ENCODE data around the gene PSMD10.

PSMD10 gene

DNA sequence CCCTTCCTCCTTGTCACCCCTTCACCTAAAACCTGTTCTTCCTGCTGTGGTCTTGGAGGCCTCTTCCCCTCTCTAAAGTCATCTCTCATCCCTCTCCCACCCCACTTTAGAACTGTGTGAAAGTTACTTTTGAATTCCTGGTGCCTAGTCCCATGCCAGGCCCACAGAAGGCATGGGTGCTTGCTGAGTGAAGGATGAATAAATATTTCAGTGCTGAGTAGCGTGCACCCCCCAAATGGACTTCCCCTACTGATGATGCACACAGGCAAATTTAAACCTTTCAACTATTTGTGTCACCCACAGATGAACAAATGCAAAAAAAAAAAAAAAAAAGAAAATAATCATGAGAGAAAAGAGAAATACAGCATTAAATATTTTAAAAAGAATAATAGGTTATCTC lies 19.8 kb downstream of the PSMD10 start:
- TF ChIP-seq, protein P1, sequence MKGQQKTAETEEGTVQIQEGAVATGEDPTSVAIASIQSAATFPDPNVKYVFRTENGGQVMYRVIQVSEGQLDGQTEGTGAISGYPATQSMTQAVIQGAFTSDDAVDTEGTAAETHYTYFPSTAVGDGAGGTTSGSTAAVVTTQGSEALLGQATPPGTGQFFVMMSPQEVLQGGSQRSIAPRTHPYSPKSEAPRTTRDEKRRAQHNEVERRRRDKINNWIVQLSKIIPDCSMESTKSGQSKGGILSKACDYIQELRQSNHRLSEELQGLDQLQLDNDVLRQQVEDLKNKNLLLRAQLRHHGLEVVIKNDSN (IDR thresholded peaks at IDR 0.05) = no peak
- TF ChIP-seq TAF1 (IDR thresholded peaks at IDR 0.05; ENCODE audit: low read depth) (no peak), CEBPB (IDR thresholded peaks at IDR 0.05) (no peak), NFIC (IDR thresholded peaks at IDR 0.05) (no peak), FOXM1 (IDR thresholded peaks at IDR 0.05; ENCODE audit: borderline replicate concordance, low read depth) (no peak), TEAD4 (IDR thresholded peaks at IDR 0.05) (no peak), ZBTB7A (IDR thresholded peaks at IDR 0.05; ENCODE audit: low read depth) (no peak), YY1 (IDR thresholded peaks at IDR 0.05; ENCODE audit: low read depth) (no peak)

DNA sequence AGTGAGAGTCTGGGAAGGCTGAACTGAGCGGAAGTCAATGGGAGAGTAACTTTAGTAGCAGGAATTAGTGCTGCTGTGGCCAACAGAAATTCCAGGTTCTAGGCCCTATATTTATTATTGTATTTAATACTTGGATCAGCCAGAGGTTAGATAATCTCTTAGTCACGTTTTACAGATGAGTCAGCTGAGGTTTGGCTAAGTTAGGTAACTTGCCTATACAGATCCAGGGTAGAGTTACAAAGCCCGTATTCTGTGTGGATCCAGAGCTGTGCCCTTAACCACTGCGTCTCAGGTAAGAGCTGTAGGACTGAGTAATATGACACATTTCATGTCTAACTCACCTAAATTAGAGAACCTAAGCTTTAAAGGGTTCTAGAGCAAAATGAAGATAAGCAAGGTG lies 20.5 kb downstream of the PSMD10 start:
- no peak for TF ChIP-seq TEAD4 (IDR thresholded peaks at IDR 0.05)
- no peak for TF ChIP-seq ZBTB7A (IDR thresholded peaks at IDR 0.05; ENCODE audit: low read depth)
- TF ChIP-seq CEBPB (IDR thresholded peaks at IDR 0.05) = no peak
- TF ChIP-seq, protein P2, sequence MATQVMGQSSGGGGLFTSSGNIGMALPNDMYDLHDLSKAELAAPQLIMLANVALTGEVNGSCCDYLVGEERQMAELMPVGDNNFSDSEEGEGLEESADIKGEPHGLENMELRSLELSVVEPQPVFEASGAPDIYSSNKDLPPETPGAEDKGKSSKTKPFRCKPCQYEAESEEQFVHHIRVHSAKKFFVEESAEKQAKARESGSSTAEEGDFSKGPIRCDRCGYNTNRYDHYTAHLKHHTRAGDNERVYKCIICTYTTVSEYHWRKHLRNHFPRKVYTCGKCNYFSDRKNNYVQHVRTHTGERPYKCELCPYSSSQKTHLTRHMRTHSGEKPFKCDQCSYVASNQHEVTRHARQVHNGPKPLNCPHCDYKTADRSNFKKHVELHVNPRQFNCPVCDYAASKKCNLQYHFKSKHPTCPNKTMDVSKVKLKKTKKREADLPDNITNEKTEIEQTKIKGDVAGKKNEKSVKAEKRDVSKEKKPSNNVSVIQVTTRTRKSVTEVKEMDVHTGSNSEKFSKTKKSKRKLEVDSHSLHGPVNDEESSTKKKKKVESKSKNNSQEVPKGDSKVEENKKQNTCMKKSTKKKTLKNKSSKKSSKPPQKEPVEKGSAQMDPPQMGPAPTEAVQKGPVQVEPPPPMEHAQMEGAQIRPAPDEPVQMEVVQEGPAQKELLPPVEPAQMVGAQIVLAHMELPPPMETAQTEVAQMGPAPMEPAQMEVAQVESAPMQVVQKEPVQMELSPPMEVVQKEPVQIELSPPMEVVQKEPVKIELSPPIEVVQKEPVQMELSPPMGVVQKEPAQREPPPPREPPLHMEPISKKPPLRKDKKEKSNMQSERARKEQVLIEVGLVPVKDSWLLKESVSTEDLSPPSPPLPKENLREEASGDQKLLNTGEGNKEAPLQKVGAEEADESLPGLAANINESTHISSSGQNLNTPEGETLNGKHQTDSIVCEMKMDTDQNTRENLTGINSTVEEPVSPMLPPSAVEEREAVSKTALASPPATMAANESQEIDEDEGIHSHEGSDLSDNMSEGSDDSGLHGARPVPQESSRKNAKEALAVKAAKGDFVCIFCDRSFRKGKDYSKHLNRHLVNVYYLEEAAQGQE (IDR thresholded peaks at IDR 0.05; ENCODE audit: low read depth) = no peak

DNA sequence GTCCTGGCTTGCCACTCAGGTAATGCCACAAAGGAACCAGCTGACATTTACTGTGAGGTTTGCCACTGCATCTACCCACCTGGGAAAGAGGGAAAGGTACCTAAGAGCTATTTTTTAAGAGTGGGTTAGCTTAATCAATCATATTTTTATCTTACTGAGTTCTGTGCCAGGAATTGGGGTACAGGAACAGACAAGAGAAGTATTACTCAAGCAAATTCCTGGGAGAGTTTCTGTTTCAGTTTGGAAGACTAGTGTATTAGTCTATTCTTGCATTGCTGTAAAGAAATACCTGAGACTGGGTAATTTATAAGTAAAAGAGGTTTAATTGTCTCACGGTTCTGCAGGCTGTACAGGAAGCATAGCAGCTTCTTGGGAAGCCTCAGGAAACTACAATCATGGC lies 23.2 kb downstream of the PSMD10 start:
- TF ChIP-seq, protein P2 (IDR thresholded peaks at IDR 0.05; ENCODE audit: low read depth) = no peak
- TF ChIP-seq FOXM1 (IDR thresholded peaks at IDR 0.05; ENCODE audit: borderline replicate concordance, low read depth) = no peak
- no peak for TF ChIP-seq EP300 (IDR thresholded peaks at IDR 0.05; ENCODE audit: borderline replicate concordance)
- TF ChIP-seq EGR1 (IDR thresholded peaks at IDR 0.05) = no peak
- TF ChIP-seq NFIC (IDR thresholded peaks at IDR 0.05) = no peak
- TF ChIP-seq CREB1 (IDR thresholded peaks at IDR 0.05; ENCODE audit: low read depth) = no peak
- no peak for TF ChIP-seq CEBPB (IDR thresholded peaks at IDR 0.05)
- no peak for TF ChIP-seq YY1 (IDR thresholded peaks at IDR 0.05; ENCODE audit: low read depth)
- TF ChIP-seq, protein P3, sequence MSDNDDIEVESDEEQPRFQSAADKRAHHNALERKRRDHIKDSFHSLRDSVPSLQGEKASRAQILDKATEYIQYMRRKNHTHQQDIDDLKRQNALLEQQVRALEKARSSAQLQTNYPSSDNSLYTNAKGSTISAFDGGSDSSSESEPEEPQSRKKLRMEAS (IDR thresholded peaks at IDR 0.05) = no peak
- TF ChIP-seq RAD21 (IDR thresholded peaks at IDR 0.05; ENCODE audit: low read depth) = no peak
- TF ChIP-seq, protein P1 (IDR thresholded peaks at IDR 0.05) = no peak
- no peak for TF ChIP-seq TEAD4 (IDR thresholded peaks at IDR 0.05)

DNA sequence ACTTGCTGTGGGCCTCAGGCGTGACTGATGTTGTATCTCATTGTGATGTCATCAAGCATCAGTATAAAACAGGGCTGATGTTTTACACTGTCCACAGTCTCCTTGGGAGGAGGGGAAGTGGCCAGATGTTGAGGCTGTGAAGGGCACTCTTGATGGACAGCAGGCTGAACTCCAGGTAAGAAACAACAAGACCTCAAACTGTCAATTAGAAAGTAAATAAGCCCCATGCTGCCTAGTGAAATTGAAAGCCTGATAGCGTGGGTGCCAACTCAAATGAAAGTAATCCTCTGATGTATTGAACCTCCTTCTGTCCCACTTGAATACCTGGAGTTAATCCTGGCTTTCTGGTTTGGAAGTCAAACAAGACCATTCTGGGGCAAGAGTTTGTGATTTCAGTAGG lies 26.7 kb downstream of the PSMD10 start:
- TF ChIP-seq CREB1 (IDR thresholded peaks at IDR 0.05; ENCODE audit: low read depth) (no peak), EP300 (IDR thresholded peaks at IDR 0.05; ENCODE audit: borderline replicate concordance) (no peak), TEAD4 (IDR thresholded peaks at IDR 0.05) (no peak), NFIC (IDR thresholded peaks at IDR 0.05) (no peak), CEBPB (IDR thresholded peaks at IDR 0.05) (no peak), YY1 (IDR thresholded peaks at IDR 0.05; ENCODE audit: low read depth) (no peak), ZBTB7A (IDR thresholded peaks at IDR 0.05; ENCODE audit: low read depth) (no peak), TCF12 (IDR thresholded peaks at IDR 0.05; ENCODE audit: low read depth) (no peak), EGR1 (IDR thresholded peaks at IDR 0.05) (no peak), RAD21 (IDR thresholded peaks at IDR 0.05; ENCODE audit: low read depth) (no peak), FOXM1 (IDR thresholded peaks at IDR 0.05; ENCODE audit: borderline replicate concordance, low read depth) (no peak), TAF1 (IDR thresholded peaks at IDR 0.05; ENCODE audit: low read depth) (no peak)
- TF ChIP-seq, protein P2 (IDR thresholded peaks at IDR 0.05; ENCODE audit: low read depth) = no peak
- TF ChIP-seq, protein P1 (IDR thresholded peaks at IDR 0.05) = no peak
- TF ChIP-seq, protein P3 (IDR thresholded peaks at IDR 0.05) = no peak

Measured in Ishikawa (cell line).